CD4-positive, CD25-positive, alpha-beta regulatory T cell (primary cell): ENCODE measurements around the gene LMAN1L. TPM values are rescaled to one million over a fixed set of nuclear protein-coding genes. Genes with fewer than 3 reads are reported as not detected.
A peak's percentile ranks its signal among the peaks of the same experiment; 100 is the strongest.

Experiments used
- ATAC-seq, 2 donors: fragments of 150-1000 bp; cut with Tn5 transposase; one replicate each; pipeline ENCODE4 v1.10.0; 2021; ENCODE audit warnings: low read depth in 2 of 2, moderate number of reproducible peaks in 2 of 2, moderate library complexity in 1 of 2
- DNase-seq, 3 donors: peaks; one replicate each; pipeline versions ENCODE4 v3.0.0 to v3.0.0-alpha.2; 2012 to 2022; ENCODE audit warnings: mixed read lengths in 1 of 3
- H3K27ac ChIP-seq: one replicate; pipeline ENCODE4 v1.7.0; 2013; ENCODE audit warnings: mild to moderate bottlenecking, low read length; ENCODE audit not compliant: insufficient read depth, poor library complexity, severe bottlenecking
- H3K27me3 ChIP-seq: one replicate; pipeline ENCODE4 v1.7.0; 2013; ENCODE audit warnings: low read length; ENCODE audit not compliant: control insufficient read depth, insufficient read depth
- H3K36me3 ChIP-seq: one replicate; pipeline ENCODE4 v1.7.0; 2013; ENCODE audit warnings: mild to moderate bottlenecking, low read length, moderate library complexity; ENCODE audit not compliant: control insufficient read depth, insufficient read depth
- H3K4me1 ChIP-seq: 2 replicates; pipeline ENCODE4 v1.7.0; 2013; ENCODE audit warnings: mild to moderate bottlenecking, low read length; ENCODE audit not compliant: insufficient read depth, control insufficient read depth, poor library complexity, severe bottlenecking
- H3K4me3 ChIP-seq: one replicate; pipeline ENCODE4 v1.7.0; 2013; ENCODE audit warnings: low read depth, mild to moderate bottlenecking, low read length, moderate library complexity
- H3K9me3 ChIP-seq, 2 experiments: 1 replicate in 1 of 2; 2 replicates in 1 of 2; pipeline ENCODE4 v1.7.0; 2013; ENCODE audit warnings: low read length in 2 of 2, mild to moderate bottlenecking in 1 of 2, moderate library complexity in 1 of 2; ENCODE audit not compliant: control insufficient read depth in 2 of 2
- H3K27ac Mint-ChIP-seq, 3 donors: one replicate each; pipeline ENCODE4 v1.8.0; 2020 to 2022; ENCODE audit warnings: mild to moderate bottlenecking in 3 of 3, mixed read lengths in 3 of 3, moderate library complexity in 2 of 3
- H3K27me3 Mint-ChIP-seq: one replicate; pipeline ENCODE4 v1.8.0; 2022; ENCODE audit warnings: mild to moderate bottlenecking, mixed read lengths
- H3K36me3 Mint-ChIP-seq: one replicate; pipeline ENCODE4 v1.8.0; 2020; ENCODE audit warnings: mixed read lengths
- H3K4me1 Mint-ChIP-seq, 4 donors: one replicate each; pipeline ENCODE4 v1.8.0; 2020 to 2022; ENCODE audit warnings: mixed read lengths in 4 of 4, mild to moderate bottlenecking in 1 of 4
- H3K4me3 Mint-ChIP-seq, 4 donors: one replicate each; pipeline ENCODE4 v1.8.0; 2020 to 2022; ENCODE audit warnings: mild to moderate bottlenecking in 4 of 4, mixed read lengths in 4 of 4, moderate library complexity in 3 of 4
- H3K9me3 Mint-ChIP-seq, 7 donors: one replicate each; pipeline ENCODE4 v1.8.0; 2020 to 2022; ENCODE audit warnings: mixed read lengths in 7 of 7, mild to moderate bottlenecking in 3 of 7, moderate library complexity in 2 of 7
- polyA plus RNA-seq, 4 donors: library from polyadenylated mRNA; unstranded; fragments of 300-500 nt; fragmentation: Illumina TruSeq; gene quantifications; one replicate each; pipeline ENCODE4 v1.2.3, GENCODE V29; 2021
- total RNA-seq: library from RNA; stranded (reverse); gene quantifications from one replicate; pipeline ENCODE4 v1.2.3, GENCODE V29; 2022

LMAN1L gene
- total and polyA plus RNA-seq, 5 donors from 2014 or later, result not detected

DNA sequence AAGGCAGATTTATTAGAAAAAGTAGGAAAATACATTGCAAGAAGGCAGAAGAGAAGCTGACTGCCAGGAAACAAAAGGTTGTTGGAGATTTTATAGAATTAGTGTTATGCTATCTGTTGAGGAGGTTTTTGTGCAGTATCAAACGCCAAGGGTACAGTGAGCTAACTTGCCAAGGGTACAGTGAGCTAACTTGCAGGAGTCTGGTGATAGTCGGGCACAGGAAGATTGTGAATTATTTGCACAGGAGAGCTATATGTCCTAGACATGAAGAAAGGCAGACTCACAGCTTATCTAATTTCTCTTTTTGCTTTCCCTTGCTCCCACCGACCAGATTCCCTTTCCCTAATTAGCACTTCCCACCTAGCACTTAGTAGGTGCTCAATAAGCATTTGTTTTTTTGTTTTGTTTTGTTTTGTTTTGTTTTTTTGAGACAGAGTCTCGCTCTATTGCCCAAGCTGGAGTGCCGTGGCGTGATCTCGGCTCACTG lies 33.4 kb upstream of the LMAN1L start:
- no peak for ATAC-seq
- peaks cover 23 to 74% (median 59%) of the 10 kb centered on the region in 4 donors for H3K4me1 Mint-ChIP-seq
- H3K36me3 Mint-ChIP-seq, result no peaks in the 10 kb centered on the region
- no peaks in the 10 kb centered on the region for H3K9me3 ChIP-seq
- H3K27me3 Mint-ChIP-seq, result peaks cover 4% of the 10 kb centered on the region
- no peaks in the 10 kb centered on the region for H3K9me3 Mint-ChIP-seq
- H3K27me3 ChIP-seq, result no peaks in the 10 kb centered on the region
- peak overlapping the region; percentile 94 to 98 (median 96) for H3K4me3 Mint-ChIP-seq
- peaks cover 85% of the 10 kb centered on the region for H3K4me1 ChIP-seq
- no peaks in the 10 kb centered on the region for H3K36me3 ChIP-seq
- H3K27ac Mint-ChIP-seq, result peak overlapping the region; percentile 94 to 100 (median 99)
- DNase-seq, result no peak
- H3K4me3 ChIP-seq, result peak overlapping the region; percentile 51
- peak overlapping the region; percentile 95 for H3K27ac ChIP-seq

DNA sequence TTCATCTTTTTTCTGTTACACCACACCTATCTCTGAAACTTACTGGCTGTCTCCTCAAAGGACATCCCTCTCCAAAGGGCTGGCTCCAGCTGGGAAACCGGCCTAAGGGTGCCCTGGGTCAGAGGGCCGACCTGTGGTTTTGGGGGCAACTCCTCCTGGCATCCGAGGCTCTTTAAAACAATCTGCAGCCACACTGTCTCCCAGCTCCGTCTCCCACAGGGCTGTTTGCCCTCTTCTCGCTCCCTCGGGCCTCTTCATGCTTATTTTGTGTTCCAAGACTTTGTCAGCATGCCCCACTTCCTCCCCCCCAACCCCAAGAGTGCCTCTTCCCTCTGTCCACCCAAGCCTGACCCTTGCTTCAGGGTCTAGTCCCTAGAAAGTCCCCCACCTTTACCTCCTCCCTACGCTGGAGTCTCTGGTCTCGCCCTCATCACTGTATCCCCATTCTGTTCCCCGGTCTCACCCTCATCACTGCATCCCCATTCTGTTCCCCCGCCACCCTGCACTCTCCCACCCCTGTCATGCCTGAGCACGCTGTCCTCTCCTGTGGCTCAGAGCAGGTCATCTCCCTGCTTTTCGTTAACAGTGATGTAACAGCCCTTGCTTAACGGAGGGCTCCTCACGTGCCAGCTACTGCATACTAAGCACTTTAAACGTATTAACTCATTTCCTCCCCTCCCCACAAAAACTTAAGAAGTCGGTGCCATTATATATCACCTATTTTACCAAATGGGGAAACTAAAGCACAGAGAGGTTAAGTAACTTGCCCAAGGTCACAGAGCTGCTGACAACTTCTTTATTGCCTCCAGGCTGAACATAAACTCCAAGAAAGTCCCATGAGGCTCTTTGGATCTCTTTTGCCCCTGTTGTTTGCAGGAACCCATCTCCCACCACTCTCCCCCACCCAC lies 31.9 kb upstream of the LMAN1L start:
- peak overlapping the region; percentile 95 for H3K27ac ChIP-seq
- peak overlapping the region; percentile 92 for H3K4me3 ChIP-seq
- Mint-ChIP-seq H3K4me3 (peak overlapping the region; percentile 94 to 98 (median 96)), H3K27ac (peak overlapping the region; percentile 94 to 100 (median 99)), H3K9me3 (no peaks in the 10 kb centered on the region), H3K27me3 (peaks cover 8% of the 10 kb centered on the region), H3K36me3 (peaks cover 11% of the 10 kb centered on the region), H3K4me1 (peaks cover 23 to 75% (median 53%) of the 10 kb centered on the region in 4 donors)
- H3K4me1 ChIP-seq, result peaks cover 88% of the 10 kb centered on the region
- ATAC-seq (peak; percentile 28 to 35), DNase-seq (peak in 2 of 3 donors; percentile 64 to 89)
- no peaks in the 10 kb centered on the region for H3K9me3 ChIP-seq
- H3K36me3 ChIP-seq, result no peaks in the 10 kb centered on the region
- no peaks in the 10 kb centered on the region for H3K27me3 ChIP-seq

DNA sequence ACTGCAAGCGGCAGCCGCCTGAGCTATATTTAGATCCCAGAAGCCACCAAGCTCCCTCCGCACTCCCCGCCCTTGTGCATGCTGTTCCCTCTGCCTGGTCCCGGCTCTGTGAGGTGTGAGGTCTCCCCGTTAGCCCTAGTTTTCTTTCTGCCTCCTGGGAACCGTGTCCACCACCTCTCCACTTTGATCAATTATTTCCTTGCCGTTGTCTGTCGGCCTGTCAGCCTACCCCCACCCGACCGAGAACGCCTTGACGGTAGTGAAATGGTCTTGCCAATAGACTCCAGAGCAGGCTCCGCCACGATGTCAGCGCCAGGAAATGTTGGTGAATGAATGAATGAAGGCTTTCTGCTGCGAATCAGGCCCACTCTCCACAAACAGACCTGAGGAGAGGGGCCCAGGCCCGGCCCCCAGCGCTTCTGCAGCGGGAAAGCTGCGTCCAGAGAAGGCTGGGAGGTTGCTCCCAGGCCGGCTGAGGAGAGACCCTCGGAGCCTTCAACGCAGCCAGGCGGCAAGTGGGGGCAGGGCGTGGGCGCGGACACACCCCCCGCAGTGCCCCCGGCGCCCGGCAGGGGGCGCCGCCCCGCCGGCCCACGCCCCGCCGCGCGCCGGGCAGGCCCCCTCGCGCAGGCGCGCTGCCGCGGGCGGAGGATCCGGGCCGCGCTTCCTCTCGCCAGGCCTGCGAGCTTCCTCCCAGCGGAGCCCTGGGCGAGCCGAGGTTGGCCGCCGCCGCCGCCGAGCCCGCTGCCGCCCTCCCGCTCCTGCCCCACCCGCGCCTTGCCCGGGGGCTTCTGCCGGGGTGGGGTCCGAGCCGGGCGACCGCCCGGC lies 31.0 kb upstream of the LMAN1L start, which contains the start of gene CSK:
TSS of gene CSK (plus strand) at position 650 of the 828 bp plus-strand sequence. CDS start 16,218 bp downstream, outside the sequence.
- H3K4me3 ChIP-seq, result peak within 1 kb of the TSS; percentile 92
- Mint-ChIP-seq H3K4me3 (peak within 1 kb of the TSS; percentile 94 to 98 (median 96)), H3K9me3 (no peaks in the 10 kb centered on the region), H3K4me1 (peaks cover 23 to 75% (median 50%) of the 10 kb centered on the region in 4 donors), H3K27ac (peak within 1 kb of the TSS; percentile 97 to 100 (median 99)), H3K36me3 (peaks cover 13% of the 10 kb centered on the region), H3K27me3 (peaks cover 8% of the 10 kb centered on the region)
- no peaks in the 10 kb centered on the region for H3K27me3 ChIP-seq
- no peaks in the 10 kb centered on the region for H3K9me3 ChIP-seq
- DNase-seq (peak; percentile 76 to 83 (median 82)), ATAC-seq (peak; percentile 62 to 63)
- H3K4me1 ChIP-seq, result peaks cover 90% of the 10 kb centered on the region
- H3K36me3 ChIP-seq, result no peaks in the 10 kb centered on the region
- peak within 1 kb of the TSS; percentile 95 for H3K27ac ChIP-seq

DNA sequence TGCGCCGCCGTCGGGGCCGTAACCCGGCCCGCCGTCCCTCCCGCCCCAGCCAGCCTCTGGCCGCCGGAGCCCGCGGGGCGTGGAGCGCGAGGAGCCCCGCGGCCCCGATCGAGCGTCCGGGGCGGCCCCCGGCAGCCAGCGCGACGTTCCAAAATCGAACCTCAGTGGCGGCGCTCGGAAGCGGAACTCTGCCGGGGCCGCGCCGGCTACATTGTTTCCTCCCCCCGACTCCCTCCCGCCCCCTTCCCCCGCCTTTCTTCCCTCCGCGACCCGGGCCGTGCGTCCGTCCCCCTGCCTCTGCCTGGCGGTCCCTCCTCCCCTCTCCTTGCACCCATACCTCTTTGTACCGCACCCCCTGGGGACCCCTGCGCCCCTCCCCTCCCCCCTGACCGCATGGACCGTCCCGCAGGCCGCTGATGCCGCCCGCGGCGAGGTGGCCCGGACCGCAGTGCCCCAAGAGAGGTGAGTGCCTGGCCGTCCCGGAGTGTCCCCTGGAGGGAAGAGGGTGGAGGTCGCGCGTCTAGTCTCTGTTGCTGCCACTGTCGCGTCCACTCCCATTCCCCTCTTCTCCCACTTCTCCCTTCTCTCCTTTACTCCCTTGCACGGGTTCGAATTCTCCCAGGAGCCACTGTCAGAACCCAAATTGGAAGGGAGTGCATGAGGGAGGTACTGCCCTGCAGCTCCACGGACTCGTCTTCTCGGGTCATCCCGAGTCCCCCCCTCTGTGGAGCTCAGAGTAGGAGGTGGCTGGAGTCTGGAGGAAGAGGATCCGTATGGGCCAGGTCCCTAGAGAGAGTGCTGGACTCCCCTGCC lies 30.2 kb upstream of the LMAN1L start:
- Histone ChIP-seq H3K9me3 (no peaks in the 10 kb centered on the region), H3K36me3 (no peaks in the 10 kb centered on the region), H3K4me1 (peaks cover 90% of the 10 kb centered on the region), H3K27me3 (no peaks in the 10 kb centered on the region), H3K4me3 (peak overlapping the region; percentile 85), H3K27ac (peak overlapping the region; percentile 95)
- Mint-ChIP-seq H3K4me3 (peak overlapping the region; percentile 89 to 95 (median 94)), H3K27ac (peak overlapping the region; percentile 92 to 100 (median 97)), H3K4me1 (peaks cover 23 to 75% (median 47%) of the 10 kb centered on the region in 4 donors), H3K9me3 (no peaks in the 10 kb centered on the region), H3K36me3 (peaks cover 13% of the 10 kb centered on the region), H3K27me3 (peaks cover 9% of the 10 kb centered on the region)
- peak; percentile 34 to 40 for ATAC-seq
- peak; percentile 66 to 84 (median 69) for DNase-seq

DNA sequence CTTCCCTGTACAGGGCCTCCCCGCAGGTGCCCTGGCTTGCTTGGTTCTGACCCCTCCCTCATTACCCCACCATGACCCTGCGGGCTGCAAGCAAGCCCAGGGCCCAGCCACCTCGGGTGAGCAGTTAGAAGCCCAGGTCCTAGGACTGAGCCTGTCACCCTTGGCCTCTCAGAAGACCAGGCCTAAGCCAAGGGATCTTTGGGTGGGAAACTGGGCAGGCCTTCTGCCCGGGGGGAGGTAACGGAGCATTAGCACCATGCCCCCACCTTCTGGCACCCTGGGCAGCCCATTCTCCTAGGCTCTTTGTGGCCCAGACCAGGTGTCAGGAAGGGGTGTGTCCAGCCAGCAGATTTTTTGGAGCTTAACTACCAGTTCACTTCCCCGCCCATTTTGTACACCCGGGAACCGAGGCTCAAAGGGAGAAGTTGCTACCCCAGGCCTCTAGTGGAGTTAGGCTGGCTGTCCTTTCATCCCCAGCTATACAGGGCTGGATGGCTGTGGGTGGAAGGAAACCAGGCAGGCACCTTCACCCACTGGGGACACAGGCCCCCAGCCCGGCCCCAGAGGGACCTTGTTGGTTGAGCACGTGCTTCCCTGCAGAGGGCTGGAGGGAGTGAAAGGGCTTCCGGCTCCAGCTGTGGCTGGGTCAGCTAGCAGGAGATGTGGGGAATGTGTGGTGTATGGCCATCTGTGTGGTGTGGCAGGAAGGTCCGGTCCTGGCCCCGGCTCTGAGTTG lies 29.4 kb upstream of the LMAN1L start:
- no peaks in the 10 kb centered on the region for H3K9me3 ChIP-seq
- H3K27me3 ChIP-seq, result no peaks in the 10 kb centered on the region
- Mint-ChIP-seq H3K27ac (peak overlapping the region; percentile 92 to 100 (median 97)), H3K4me1 (peaks cover 22 to 75% (median 46%) of the 10 kb centered on the region in 4 donors), H3K36me3 (peaks cover 13% of the 10 kb centered on the region), H3K4me3 (peak overlapping the region; percentile 89 to 95 (median 94)), H3K27me3 (peaks cover 12% of the 10 kb centered on the region), H3K9me3 (no peaks in the 10 kb centered on the region)
- H3K4me3 ChIP-seq, result peak overlapping the region; percentile 85
- H3K36me3 ChIP-seq, result no peaks in the 10 kb centered on the region
- H3K27ac ChIP-seq, result peak overlapping the region; percentile 95
- DNase-seq (peak in 1 of 3 donors; percentile 74), ATAC-seq (no peak)
- H3K4me1 ChIP-seq, result peaks cover 90% of the 10 kb centered on the region

DNA sequence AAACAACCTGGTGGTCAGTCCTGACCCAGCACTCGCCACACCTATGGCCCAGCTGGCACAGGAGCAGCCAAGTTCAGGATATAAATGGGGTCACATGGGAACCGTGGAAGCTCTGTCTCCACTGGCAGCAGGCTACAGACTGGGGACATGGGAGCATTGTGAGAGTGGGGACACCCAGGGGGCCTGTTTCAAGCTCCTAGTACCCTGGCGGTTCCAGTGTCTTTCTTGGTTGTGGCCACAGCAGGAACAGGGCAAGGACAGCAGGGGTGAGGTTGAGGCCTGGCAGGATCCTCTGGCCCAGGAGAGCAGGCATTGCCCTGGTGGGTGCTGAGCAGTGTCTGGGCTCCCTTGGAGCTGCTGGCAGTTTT lies 28.8 kb upstream of the LMAN1L start:
- H3K27ac Mint-ChIP-seq, result peak overlapping the region; percentile 92 to 100 (median 97)
- Histone ChIP-seq H3K4me1 (peaks cover 90% of the 10 kb centered on the region), H3K4me3 (peak overlapping the region; percentile 85), H3K36me3 (no peaks in the 10 kb centered on the region), H3K9me3 (no peaks in the 10 kb centered on the region), H3K27ac (peak overlapping the region; percentile 95), H3K27me3 (no peaks in the 10 kb centered on the region)
- peaks cover 13% of the 10 kb centered on the region for H3K36me3 Mint-ChIP-seq
- peak overlapping the region; percentile 89 to 95 (median 94) for H3K4me3 Mint-ChIP-seq
- ATAC-seq (no peak), DNase-seq (no peak)
- H3K27me3 Mint-ChIP-seq, result peaks cover 12% of the 10 kb centered on the region
- H3K9me3 Mint-ChIP-seq, result no peaks in the 10 kb centered on the region
- H3K4me1 Mint-ChIP-seq, result peaks cover 16 to 75% (median 46%) of the 10 kb centered on the region in 4 donors
